ENCODE results near the gene GYS1.

DNA sequence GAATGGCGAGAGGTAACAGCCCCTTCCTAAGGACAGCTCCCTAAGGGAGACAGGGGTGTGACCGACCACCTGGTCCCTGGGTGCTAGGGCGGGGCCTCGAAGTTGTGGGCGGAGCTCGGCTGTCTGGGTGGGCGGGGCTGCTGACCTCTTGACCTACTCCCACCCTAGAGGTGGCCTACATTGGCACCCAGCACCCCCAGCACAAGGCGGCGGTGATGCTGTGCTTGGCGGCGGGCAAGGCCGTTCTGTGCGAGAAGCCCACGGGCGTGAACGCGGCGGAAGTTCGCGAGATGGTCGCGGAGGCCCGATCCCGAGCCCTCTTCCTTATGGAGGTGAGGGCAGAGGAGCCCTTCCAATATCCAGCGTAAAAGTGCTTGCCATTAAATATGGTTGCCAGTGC, 57.2 kb downstream of the GYS1 start:
- no peak for TF ChIP-seq CHD2 (IDR thresholded peaks at IDR 0.05; ENCODE audit: low read length)
- TF ChIP-seq EZH2 (IDR thresholded peaks at IDR 0.05; ENCODE audit: low read depth, low read length, severe bottlenecking): no peak
- TF ChIP-seq CBX8 (IDR thresholded peaks at IDR 0.05; ENCODE audit: borderline replicate concordance, low read depth, low read length): no peak
- TF ChIP-seq, protein P1, sequence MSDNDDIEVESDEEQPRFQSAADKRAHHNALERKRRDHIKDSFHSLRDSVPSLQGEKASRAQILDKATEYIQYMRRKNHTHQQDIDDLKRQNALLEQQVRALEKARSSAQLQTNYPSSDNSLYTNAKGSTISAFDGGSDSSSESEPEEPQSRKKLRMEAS (IDR thresholded peaks at IDR 0.05): no peak
- TF ChIP-seq, protein P2, sequence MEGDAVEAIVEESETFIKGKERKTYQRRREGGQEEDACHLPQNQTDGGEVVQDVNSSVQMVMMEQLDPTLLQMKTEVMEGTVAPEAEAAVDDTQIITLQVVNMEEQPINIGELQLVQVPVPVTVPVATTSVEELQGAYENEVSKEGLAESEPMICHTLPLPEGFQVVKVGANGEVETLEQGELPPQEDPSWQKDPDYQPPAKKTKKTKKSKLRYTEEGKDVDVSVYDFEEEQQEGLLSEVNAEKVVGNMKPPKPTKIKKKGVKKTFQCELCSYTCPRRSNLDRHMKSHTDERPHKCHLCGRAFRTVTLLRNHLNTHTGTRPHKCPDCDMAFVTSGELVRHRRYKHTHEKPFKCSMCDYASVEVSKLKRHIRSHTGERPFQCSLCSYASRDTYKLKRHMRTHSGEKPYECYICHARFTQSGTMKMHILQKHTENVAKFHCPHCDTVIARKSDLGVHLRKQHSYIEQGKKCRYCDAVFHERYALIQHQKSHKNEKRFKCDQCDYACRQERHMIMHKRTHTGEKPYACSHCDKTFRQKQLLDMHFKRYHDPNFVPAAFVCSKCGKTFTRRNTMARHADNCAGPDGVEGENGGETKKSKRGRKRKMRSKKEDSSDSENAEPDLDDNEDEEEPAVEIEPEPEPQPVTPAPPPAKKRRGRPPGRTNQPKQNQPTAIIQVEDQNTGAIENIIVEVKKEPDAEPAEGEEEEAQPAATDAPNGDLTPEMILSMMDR (IDR thresholded peaks at IDR 0.05; ENCODE audit: control extremely low read depth in 1 of 3, insufficient read depth in 1 of 3, low read depth in 1 of 3, low read length in 3 of 3): no peak
- no peak for TF ChIP-seq SRF (IDR thresholded peaks at IDR 0.05; ENCODE audit: low read depth, low read length)
- TF ChIP-seq KDM1A (IDR thresholded peaks at IDR 0.05; ENCODE audit: borderline replicate concordance, low read length): no peak
- TF ChIP-seq ZNF274 (IDR thresholded peaks at IDR 0.05; ENCODE audit: borderline replicate concordance, extremely low read depth, low read length): no peak
- no peak for TF ChIP-seq JUN (IDR thresholded peaks at IDR 0.05; ENCODE audit: low read depth, low read length)
- TF ChIP-seq EP300 (IDR thresholded peaks at IDR 0.05; ENCODE audit: borderline replicate concordance in 1 of 2, low read depth in 2 of 2, low read length in 2 of 2): no peak
- TF ChIP-seq BCL11A (IDR thresholded peaks at IDR 0.05; ENCODE audit: low read depth in 2 of 2, low read length in 2 of 2): no peak
- TF ChIP-seq RFX5 (IDR thresholded peaks at IDR 0.05; ENCODE audit: borderline replicate concordance, low read depth, low read length): no peak

Measured in H1 (cell line).